HepG2 (cell line): ENCODE results near the gene RUSF1. TPM values are rescaled to one million over a fixed set of nuclear protein-coding genes. Genes with fewer than 3 reads are reported as not detected.
A peak's percentile ranks its signal among the peaks of the same experiment; 100 is the strongest.

Experiments
- EED ChIP-seq: sonication (generic); formaldehyde crosslinking; IDR thresholded peaks from 2 replicates; pipeline ENCODE4 v1.5.0; 2020; ENCODE audit warnings: mild to moderate bottlenecking, missing genetic modification reagents
- FOXM1 ChIP-seq: sonication (generic); formaldehyde crosslinking; IDR thresholded peaks from 2 replicates; pipeline ENCODE4 v1.5.0; 2020; ENCODE audit warnings: missing genetic modification reagents
- KLF11 ChIP-seq: IDR thresholded peaks from 2 replicates; pipeline ENCODE4 v1.6.1; 2016; ENCODE audit warnings: missing compliant biosample characterization
- RBM39 ChIP-seq: fragments of 200-400 bp; formaldehyde crosslinking; IDR thresholded peaks from one replicate; pipeline ENCODE4 v1.6.1; 2018; ENCODE audit warnings: antibody characterized with exemption, mild to moderate bottlenecking, low read depth, low read length; ENCODE audit not compliant: poor library complexity, severe bottlenecking
- RFXAP ChIP-seq: sonication (generic); formaldehyde crosslinking; IDR thresholded peaks from 2 replicates; pipeline ENCODE4 v1.4.0; 2020; ENCODE audit warnings: missing genetic modification reagents, borderline replicate concordance
- SRY ChIP-seq: sonication (generic); formaldehyde crosslinking; IDR thresholded peaks from 2 replicates; pipeline ENCODE4 v1.8.0; 2022; ENCODE audit warnings: mild to moderate bottlenecking, missing genetic modification reagents
- TOPORS ChIP-seq: sonication (generic); formaldehyde crosslinking; IDR thresholded peaks from 2 replicates; pipeline ENCODE4 v1.8.0; 2023; ENCODE audit warnings: mild to moderate bottlenecking, missing genetic modification reagents
- TRAFD1 ChIP-seq: sonication (generic); formaldehyde crosslinking; IDR thresholded peaks from 2 replicates; pipeline ENCODE4 v1.5.1; 2020; ENCODE audit warnings: missing genetic modification reagents, mild to moderate bottlenecking, borderline replicate concordance
- ZFP82 ChIP-seq: sonication (generic); formaldehyde crosslinking; IDR thresholded peaks from 2 replicates; pipeline ENCODE4 v1.5.1; 2020; ENCODE audit warnings: mild to moderate bottlenecking, missing genetic modification reagents, borderline replicate concordance
- ZNF136 ChIP-seq: sonication (generic); formaldehyde crosslinking; IDR thresholded peaks from 2 replicates; pipeline ENCODE4 v1.8.1; 2022; ENCODE audit warnings: low read depth, mild to moderate bottlenecking, moderate library complexity, missing genetic modification reagents
- ZNF331 ChIP-seq: sonication (generic); formaldehyde crosslinking; IDR thresholded peaks from 2 replicates; pipeline ENCODE4 v1.4.0; 2020; ENCODE audit warnings: missing genetic modification reagents
- ZNF512B ChIP-seq: sonication (generic); formaldehyde crosslinking; IDR thresholded peaks from 2 replicates; pipeline ENCODE4 v1.5.1; 2020; ENCODE audit warnings: missing genetic modification reagents, mild to moderate bottlenecking, borderline replicate concordance
- ZNF670 ChIP-seq: sonication (generic); formaldehyde crosslinking; IDR thresholded peaks from 2 replicates; pipeline ENCODE4 v1.8.0; 2022; ENCODE audit warnings: mild to moderate bottlenecking, missing genetic modification reagents, borderline replicate concordance
- ZNF672 ChIP-seq: sonication (generic); formaldehyde crosslinking; IDR thresholded peaks from 2 replicates; pipeline ENCODE4 v1.8.1; 2022; ENCODE audit warnings: missing genetic modification reagents
- ZNF781 ChIP-seq: sonication (generic); formaldehyde crosslinking; IDR thresholded peaks from 2 replicates; pipeline ENCODE4 v1.5.1; 2020; ENCODE audit warnings: borderline replicate concordance, mild to moderate bottlenecking, missing genetic modification reagents; ENCODE audit errors: not compliant biosample characterization
- ZSCAN30 ChIP-seq: sonication (generic); formaldehyde crosslinking; IDR thresholded peaks from 2 replicates; pipeline ENCODE4 v1.5.0; 2020; ENCODE audit warnings: mild to moderate bottlenecking, missing genetic modification reagents
- polyA plus RNA-seq, 8 experiments: library from polyadenylated mRNA; depleted of rRNA in 3 of 8; stranded (reverse) in 7 of 8; unstranded in 1 of 8; fragments of >200 nt; fragmentation: Illumina TruSeq in 4 of 8; extraction: Trizol in 4 of 8; gene quantifications; 2 replicates each; pipeline versions ENCODE4 v1.2.1 to v1.2.3, GENCODE V29; 2011 to 2016; ENCODE audit warnings: low read depth in 4 of 8, missing spikeins in 1 of 8, mixed read lengths in 1 of 8; ENCODE audit not compliant: insufficient read depth in 1 of 8
- total RNA-seq, 5 experiments: library from RNA; depleted of rRNA; stranded (reverse); fragments of >200 nt; fragmentation: Illumina TruSeq; extraction: Trizol; gene quantifications; 2 replicates each; pipeline ENCODE4 v1.2.3, GENCODE V29; 2016; ENCODE audit warnings: low read depth in 1 of 5
- TF ChIP-seq, protein P1 (sequence below): sonication (generic); formaldehyde crosslinking; IDR thresholded peaks from 2 replicates; pipeline ENCODE4 v1.9.0; 2021; ENCODE audit warnings: missing genetic modification reagents, borderline replicate concordance
- TF ChIP-seq, protein P2 (sequence below): sonication (generic); formaldehyde crosslinking; IDR thresholded peaks from 2 replicates; pipeline ENCODE4 v1.4.0; 2020; ENCODE audit warnings: missing genetic modification reagents
- TF ChIP-seq, protein P3 (sequence below): sonication (generic); formaldehyde crosslinking; IDR thresholded peaks from 2 replicates; pipeline ENCODE4 v1.4.0; 2020; ENCODE audit warnings: low read depth, mild to moderate bottlenecking, missing genetic modification reagents

Gene RUSF1
- total and polyA plus RNA-seq, 2 of the 13 experiments (the other 11 are each of a cell fraction or from before 2014, with no cell fraction given), result 40.8 to 50.2 TPM

- TF ChIP-seq, protein P1, sequence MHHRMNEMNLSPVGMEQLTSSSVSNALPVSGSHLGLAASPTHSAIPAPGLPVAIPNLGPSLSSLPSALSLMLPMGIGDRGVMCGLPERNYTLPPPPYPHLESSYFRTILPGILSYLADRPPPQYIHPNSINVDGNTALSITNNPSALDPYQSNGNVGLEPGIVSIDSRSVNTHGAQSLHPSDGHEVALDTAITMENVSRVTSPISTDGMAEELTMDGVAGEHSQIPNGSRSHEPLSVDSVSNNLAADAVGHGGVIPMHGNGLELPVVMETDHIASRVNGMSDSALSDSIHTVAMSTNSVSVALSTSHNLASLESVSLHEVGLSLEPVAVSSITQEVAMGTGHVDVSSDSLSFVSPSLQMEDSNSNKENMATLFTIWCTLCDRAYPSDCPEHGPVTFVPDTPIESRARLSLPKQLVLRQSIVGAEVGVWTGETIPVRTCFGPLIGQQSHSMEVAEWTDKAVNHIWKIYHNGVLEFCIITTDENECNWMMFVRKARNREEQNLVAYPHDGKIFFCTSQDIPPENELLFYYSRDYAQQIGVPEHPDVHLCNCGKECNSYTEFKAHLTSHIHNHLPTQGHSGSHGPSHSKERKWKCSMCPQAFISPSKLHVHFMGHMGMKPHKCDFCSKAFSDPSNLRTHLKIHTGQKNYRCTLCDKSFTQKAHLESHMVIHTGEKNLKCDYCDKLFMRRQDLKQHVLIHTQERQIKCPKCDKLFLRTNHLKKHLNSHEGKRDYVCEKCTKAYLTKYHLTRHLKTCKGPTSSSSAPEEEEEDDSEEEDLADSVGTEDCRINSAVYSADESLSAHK (CRISPR knock-in tag), result 0 out of 2 replicates have a peak, but pooled peaks have one; percentile 20
- TF ChIP-seq ZNF781 (CRISPR knock-in tag), result peak; percentile 77
- no peak for TF ChIP-seq SRY (CRISPR knock-in tag)
- TF ChIP-seq RFXAP, result peak; percentile 84
- TF ChIP-seq ZSCAN30 (CRISPR knock-in tag), result 0 out of 2 replicates have a peak, but pooled peaks have one; percentile 29
- no peak for TF ChIP-seq ZFP82
- TF ChIP-seq RBM39, result peak; percentile 54
- no peak for TF ChIP-seq FOXM1 (CRISPR knock-in tag)
- peak; percentile 99; the same call in 1 of the 2 replicates for TF ChIP-seq ZNF136 (CRISPR knock-in tag)
- peak; percentile 89; the same call in 1 of the 2 replicates for TF ChIP-seq ZNF512B
- peak; percentile 93; the same call in 1 of the 2 replicates for TF ChIP-seq ZNF331 (CRISPR knock-in tag)
- TF ChIP-seq, protein P2, sequence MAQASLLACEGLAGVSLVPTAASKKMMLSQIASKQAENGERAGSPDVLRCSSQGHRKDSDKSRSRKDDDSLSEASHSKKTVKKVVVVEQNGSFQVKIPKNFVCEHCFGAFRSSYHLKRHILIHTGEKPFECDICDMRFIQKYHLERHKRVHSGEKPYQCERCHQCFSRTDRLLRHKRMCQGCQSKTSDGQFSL (CRISPR knock-in tag), result no peak
- TF ChIP-seq ZNF672 (CRISPR knock-in tag), result 0 out of 2 replicates have a peak, but pooled peaks have one; percentile 3
- TF ChIP-seq ZNF670 (CRISPR knock-in tag), result no peak; the same call in 1 of the 2 replicates
- TF ChIP-seq EED (CRISPR knock-in tag), result peak; percentile 95
- TF ChIP-seq KLF11 (CRISPR knock-in tag), result peak; percentile 91; the same call in 1 of the 2 replicates
- TF ChIP-seq, protein P3, sequence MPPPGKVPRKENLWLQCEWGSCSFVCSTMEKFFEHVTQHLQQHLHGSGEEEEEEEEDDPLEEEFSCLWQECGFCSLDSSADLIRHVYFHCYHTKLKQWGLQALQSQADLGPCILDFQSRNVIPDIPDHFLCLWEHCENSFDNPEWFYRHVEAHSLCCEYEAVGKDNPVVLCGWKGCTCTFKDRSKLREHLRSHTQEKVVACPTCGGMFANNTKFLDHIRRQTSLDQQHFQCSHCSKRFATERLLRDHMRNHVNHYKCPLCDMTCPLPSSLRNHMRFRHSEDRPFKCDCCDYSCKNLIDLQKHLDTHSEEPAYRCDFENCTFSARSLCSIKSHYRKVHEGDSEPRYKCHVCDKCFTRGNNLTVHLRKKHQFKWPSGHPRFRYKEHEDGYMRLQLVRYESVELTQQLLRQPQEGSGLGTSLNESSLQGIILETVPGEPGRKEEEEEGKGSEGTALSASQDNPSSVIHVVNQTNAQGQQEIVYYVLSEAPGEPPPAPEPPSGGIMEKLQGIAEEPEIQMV, result peak; percentile 96
- TF ChIP-seq TRAFD1 (CRISPR knock-in tag), result 0 out of 2 replicates have a peak, but pooled peaks have one; percentile 97
- peak; percentile 98 for TF ChIP-seq TOPORS
These were observed 49.9 kb downstream of the RUSF1 start (continued) for GRCh38 chr16:31458073-31458843.
